ENCODE data around the gene MLC1. TPM values are rescaled to one million over a fixed set of nuclear protein-coding genes. Genes with fewer than 3 reads are reported as not detected.

The MLC1 gene
- total and polyA plus RNA-seq, 4 donors, result 0.13 to 9.4 (median 0.33) TPM; not detected in 1

GRCh38 chr22:50032941-50033601, 52.2 kb downstream of the MLC1 start:
- no peak overlapping the region for H3K9ac ChIP-seq (ENCODE audit: low read depth in 1 of 2, low read length in 2 of 2)
- no peak overlapping the region for H3K27ac ChIP-seq (ENCODE audit: low read depth in 1 of 2, low read length in 2 of 2)
- DNase-seq (ENCODE audit: low spot score), result no peak
- 88% methylated on average over 23 of the region's 23 CpGs for WGBS
- H3K27me3 ChIP-seq (ENCODE audit: control insufficient read depth in 4 of 4, insufficient read depth in 4 of 4, low read length in 3 of 4), result peaks cover 0 to 2% (median 0%) of the 10 kb centered on the region in 4 donors
- no peak overlapping the region for H3K4me3 ChIP-seq (ENCODE audit: low read depth in 1 of 3, low read length in 3 of 3)
- H3K36me3 ChIP-seq (ENCODE audit: control insufficient read depth in 4 of 4, insufficient read depth in 3 of 4, low read depth in 1 of 4, low read length in 3 of 4), result no peaks in the 10 kb centered on the region
- no peaks in the 10 kb centered on the region for H3K9me3 ChIP-seq (ENCODE audit: control insufficient read depth in 4 of 4, low read length in 3 of 4)
- TF ChIP-seq JUND (IDR thresholded peaks at IDR 0.05) (no peak), FOXA1 (IDR thresholded peaks at IDR 0.05) (no peak), RAD21 (IDR thresholded peaks at IDR 0.05) (no peak), FOXA2 (IDR thresholded peaks at IDR 0.05) (no peak), HNF4A (conservative IDR thresholded peaks at IDR 0.05) (no peak), SP1 (IDR thresholded peaks at IDR 0.05) (no peak), GABPA (IDR thresholded peaks at IDR 0.05 in 1 of 2, conservative IDR thresholded peaks at IDR 0.05 in 1 of 2) (no peak), CTCF (IDR thresholded peaks at IDR 0.05; ENCODE audit: low read depth, low read length, missing input control) (no peak), NR2F2 (IDR thresholded peaks at IDR 0.05) (no peak), TAF1 (conservative IDR thresholded peaks at IDR 0.05) (no peak), EGR1 (IDR thresholded peaks at IDR 0.05; ENCODE audit: low read depth in 2 of 2) (no peak), YY1 (IDR thresholded peaks at IDR 0.05) (no peak), RXRA (IDR thresholded peaks at IDR 0.05) (no peak), HNF4G (IDR thresholded peaks at IDR 0.05) (no peak)
- TF ChIP-seq, protein P1, sequence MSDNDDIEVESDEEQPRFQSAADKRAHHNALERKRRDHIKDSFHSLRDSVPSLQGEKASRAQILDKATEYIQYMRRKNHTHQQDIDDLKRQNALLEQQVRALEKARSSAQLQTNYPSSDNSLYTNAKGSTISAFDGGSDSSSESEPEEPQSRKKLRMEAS (IDR thresholded peaks at IDR 0.05), result no peak
- TF ChIP-seq, protein P2, sequence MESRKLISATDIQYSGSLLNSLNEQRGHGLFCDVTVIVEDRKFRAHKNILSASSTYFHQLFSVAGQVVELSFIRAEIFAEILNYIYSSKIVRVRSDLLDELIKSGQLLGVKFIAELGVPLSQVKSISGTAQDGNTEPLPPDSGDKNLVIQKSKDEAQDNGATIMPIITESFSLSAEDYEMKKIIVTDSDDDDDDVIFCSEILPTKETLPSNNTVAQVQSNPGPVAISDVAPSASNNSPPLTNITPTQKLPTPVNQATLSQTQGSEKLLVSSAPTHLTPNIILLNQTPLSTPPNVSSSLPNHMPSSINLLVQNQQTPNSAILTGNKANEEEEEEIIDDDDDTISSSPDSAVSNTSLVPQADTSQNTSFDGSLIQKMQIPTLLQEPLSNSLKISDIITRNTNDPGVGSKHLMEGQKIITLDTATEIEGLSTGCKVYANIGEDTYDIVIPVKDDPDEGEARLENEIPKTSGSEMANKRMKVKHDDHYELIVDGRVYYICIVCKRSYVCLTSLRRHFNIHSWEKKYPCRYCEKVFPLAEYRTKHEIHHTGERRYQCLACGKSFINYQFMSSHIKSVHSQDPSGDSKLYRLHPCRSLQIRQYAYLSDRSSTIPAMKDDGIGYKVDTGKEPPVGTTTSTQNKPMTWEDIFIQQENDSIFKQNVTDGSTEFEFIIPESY (IDR thresholded peaks at IDR 0.05), result no peak
- TF ChIP-seq, protein P3, sequence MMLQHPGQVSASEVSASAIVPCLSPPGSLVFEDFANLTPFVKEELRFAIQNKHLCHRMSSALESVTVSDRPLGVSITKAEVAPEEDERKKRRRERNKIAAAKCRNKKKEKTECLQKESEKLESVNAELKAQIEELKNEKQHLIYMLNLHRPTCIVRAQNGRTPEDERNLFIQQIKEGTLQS (IDR thresholded peaks at IDR 0.05), result no peak
- TF ChIP-seq, protein P4, sequence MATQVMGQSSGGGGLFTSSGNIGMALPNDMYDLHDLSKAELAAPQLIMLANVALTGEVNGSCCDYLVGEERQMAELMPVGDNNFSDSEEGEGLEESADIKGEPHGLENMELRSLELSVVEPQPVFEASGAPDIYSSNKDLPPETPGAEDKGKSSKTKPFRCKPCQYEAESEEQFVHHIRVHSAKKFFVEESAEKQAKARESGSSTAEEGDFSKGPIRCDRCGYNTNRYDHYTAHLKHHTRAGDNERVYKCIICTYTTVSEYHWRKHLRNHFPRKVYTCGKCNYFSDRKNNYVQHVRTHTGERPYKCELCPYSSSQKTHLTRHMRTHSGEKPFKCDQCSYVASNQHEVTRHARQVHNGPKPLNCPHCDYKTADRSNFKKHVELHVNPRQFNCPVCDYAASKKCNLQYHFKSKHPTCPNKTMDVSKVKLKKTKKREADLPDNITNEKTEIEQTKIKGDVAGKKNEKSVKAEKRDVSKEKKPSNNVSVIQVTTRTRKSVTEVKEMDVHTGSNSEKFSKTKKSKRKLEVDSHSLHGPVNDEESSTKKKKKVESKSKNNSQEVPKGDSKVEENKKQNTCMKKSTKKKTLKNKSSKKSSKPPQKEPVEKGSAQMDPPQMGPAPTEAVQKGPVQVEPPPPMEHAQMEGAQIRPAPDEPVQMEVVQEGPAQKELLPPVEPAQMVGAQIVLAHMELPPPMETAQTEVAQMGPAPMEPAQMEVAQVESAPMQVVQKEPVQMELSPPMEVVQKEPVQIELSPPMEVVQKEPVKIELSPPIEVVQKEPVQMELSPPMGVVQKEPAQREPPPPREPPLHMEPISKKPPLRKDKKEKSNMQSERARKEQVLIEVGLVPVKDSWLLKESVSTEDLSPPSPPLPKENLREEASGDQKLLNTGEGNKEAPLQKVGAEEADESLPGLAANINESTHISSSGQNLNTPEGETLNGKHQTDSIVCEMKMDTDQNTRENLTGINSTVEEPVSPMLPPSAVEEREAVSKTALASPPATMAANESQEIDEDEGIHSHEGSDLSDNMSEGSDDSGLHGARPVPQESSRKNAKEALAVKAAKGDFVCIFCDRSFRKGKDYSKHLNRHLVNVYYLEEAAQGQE (IDR thresholded peaks at IDR 0.05), result no peak
- peaks cover 0 to 7% (median 0%) of the 10 kb centered on the region in 4 donors for H3K4me1 ChIP-seq (ENCODE audit: control insufficient read depth in 4 of 4, insufficient read depth in 4 of 4, low read length in 3 of 4)
